ENCODE data around the gene PACRG. TPM values are rescaled to one million over a fixed set of nuclear protein-coding genes. Genes with fewer than 3 reads are reported as not detected.

The PACRG gene
- total and polyA plus RNA-seq, 2 of the 8 experiments (the other 6 are each of a cell fraction or from before 2014, with no cell fraction given) = 0.44 to 0.54 TPM

DNA sequence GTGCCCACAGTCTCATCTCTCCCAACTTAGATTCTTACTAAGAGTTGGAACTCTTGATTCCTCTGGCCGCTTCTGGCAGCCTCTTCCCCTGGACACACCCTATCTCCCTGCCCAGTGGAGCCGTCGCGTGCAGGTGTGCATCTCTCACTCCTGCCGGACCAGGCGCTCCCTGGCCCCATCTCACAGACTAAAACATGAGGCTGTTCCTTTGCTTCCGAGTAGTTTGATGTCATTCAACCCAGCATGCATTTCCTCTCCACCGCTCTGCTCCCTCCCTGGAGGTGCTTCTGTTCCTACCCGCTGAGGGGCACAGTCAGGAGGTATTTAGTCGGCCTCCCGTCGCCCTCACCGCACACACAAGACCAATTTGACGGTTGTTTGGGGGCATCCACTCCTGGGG, 458.8 kb downstream of the PACRG start (continued):
- TF ChIP-seq, protein P1, sequence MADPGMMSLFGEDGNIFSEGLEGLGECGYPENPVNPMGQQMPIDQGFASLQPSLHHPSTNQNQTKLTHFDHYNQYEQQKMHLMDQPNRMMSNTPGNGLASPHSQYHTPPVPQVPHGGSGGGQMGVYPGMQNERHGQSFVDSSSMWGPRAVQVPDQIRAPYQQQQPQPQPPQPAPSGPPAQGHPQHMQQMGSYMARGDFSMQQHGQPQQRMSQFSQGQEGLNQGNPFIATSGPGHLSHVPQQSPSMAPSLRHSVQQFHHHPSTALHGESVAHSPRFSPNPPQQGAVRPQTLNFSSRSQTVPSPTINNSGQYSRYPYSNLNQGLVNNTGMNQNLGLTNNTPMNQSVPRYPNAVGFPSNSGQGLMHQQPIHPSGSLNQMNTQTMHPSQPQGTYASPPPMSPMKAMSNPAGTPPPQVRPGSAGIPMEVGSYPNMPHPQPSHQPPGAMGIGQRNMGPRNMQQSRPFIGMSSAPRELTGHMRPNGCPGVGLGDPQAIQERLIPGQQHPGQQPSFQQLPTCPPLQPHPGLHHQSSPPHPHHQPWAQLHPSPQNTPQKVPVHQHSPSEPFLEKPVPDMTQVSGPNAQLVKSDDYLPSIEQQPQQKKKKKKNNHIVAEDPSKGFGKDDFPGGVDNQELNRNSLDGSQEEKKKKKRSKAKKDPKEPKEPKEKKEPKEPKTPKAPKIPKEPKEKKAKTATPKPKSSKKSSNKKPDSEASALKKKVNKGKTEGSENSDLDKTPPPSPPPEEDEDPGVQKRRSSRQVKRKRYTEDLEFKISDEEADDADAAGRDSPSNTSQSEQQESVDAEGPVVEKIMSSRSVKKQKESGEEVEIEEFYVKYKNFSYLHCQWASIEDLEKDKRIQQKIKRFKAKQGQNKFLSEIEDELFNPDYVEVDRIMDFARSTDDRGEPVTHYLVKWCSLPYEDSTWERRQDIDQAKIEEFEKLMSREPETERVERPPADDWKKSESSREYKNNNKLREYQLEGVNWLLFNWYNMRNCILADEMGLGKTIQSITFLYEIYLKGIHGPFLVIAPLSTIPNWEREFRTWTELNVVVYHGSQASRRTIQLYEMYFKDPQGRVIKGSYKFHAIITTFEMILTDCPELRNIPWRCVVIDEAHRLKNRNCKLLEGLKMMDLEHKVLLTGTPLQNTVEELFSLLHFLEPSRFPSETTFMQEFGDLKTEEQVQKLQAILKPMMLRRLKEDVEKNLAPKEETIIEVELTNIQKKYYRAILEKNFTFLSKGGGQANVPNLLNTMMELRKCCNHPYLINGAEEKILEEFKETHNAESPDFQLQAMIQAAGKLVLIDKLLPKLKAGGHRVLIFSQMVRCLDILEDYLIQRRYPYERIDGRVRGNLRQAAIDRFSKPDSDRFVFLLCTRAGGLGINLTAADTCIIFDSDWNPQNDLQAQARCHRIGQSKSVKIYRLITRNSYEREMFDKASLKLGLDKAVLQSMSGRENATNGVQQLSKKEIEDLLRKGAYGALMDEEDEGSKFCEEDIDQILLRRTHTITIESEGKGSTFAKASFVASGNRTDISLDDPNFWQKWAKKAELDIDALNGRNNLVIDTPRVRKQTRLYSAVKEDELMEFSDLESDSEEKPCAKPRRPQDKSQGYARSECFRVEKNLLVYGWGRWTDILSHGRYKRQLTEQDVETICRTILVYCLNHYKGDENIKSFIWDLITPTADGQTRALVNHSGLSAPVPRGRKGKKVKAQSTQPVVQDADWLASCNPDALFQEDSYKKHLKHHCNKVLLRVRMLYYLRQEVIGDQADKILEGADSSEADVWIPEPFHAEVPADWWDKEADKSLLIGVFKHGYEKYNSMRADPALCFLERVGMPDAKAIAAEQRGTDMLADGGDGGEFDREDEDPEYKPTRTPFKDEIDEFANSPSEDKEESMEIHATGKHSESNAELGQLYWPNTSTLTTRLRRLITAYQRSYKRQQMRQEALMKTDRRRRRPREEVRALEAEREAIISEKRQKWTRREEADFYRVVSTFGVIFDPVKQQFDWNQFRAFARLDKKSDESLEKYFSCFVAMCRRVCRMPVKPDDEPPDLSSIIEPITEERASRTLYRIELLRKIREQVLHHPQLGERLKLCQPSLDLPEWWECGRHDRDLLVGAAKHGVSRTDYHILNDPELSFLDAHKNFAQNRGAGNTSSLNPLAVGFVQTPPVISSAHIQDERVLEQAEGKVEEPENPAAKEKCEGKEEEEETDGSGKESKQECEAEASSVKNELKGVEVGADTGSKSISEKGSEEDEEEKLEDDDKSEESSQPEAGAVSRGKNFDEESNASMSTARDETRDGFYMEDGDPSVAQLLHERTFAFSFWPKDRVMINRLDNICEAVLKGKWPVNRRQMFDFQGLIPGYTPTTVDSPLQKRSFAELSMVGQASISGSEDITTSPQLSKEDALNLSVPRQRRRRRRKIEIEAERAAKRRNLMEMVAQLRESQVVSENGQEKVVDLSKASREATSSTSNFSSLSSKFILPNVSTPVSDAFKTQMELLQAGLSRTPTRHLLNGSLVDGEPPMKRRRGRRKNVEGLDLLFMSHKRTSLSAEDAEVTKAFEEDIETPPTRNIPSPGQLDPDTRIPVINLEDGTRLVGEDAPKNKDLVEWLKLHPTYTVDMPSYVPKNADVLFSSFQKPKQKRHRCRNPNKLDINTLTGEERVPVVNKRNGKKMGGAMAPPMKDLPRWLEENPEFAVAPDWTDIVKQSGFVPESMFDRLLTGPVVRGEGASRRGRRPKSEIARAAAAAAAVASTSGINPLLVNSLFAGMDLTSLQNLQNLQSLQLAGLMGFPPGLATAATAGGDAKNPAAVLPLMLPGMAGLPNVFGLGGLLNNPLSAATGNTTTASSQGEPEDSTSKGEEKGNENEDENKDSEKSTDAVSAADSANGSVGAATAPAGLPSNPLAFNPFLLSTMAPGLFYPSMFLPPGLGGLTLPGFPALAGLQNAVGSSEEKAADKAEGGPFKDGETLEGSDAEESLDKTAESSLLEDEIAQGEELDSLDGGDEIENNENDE (IDR thresholded peaks at IDR 0.05; ENCODE audit: insufficient replicate concordance, low read length) = no peak
- TF ChIP-seq SAP30 (IDR thresholded peaks at IDR 0.05; ENCODE audit: insufficient read depth, insufficient replicate concordance, low read length) (no peak), SP2 (IDR thresholded peaks at IDR 0.05; ENCODE audit: low read length) (no peak), YY1 (IDR thresholded peaks at IDR 0.05; ENCODE audit: low read depth, low read length) (no peak), SIX5 (IDR thresholded peaks at IDR 0.05; ENCODE audit: low read depth, low read length) (no peak), SIN3A (conservative IDR thresholded peaks at IDR 0.05 in 1 of 2, IDR thresholded peaks at IDR 0.05 in 1 of 2; ENCODE audit: low read depth in 1 of 2, low read length in 2 of 2) (no peak), JUND (IDR thresholded peaks at IDR 0.05; ENCODE audit: low read length) (no peak), MAFK (IDR thresholded peaks at IDR 0.05; ENCODE audit: low read depth, low read length) (no peak), BACH1 (IDR thresholded peaks at IDR 0.05; ENCODE audit: low read length) (no peak), EZH2 (IDR thresholded peaks at IDR 0.05; ENCODE audit: low read depth, low read length, severe bottlenecking) (no peak), KDM5A (IDR thresholded peaks at IDR 0.05; ENCODE audit: low read length) (no peak)
